MCF 10A (cell line): ENCODE data around the gene NES. TPM values are rescaled to one million over a fixed set of nuclear protein-coding genes. Genes with fewer than 3 reads are reported as not detected.
A peak's percentile ranks its signal among the peaks of the same experiment; 100 is the strongest.

Experiments
- BruUV-seq: library from RNA; stranded (reverse); fragments of 400-500 nt; replicated peaks from 2 replicates; lab custom pipeline; 2021; lab: Mats Ljungman, UMichigan
- CTCF ChIA-PET: fragments of 300-600 bp; sonication (Branson Sonifier 250); formaldehyde crosslinking; extraction: SDS; loops from one replicate; lab custom pipeline; 2021; ENCODE audit warnings: antibody characterized with exemption, inconsistent platforms; lab: Yijun Ruan, JAX
- POLR2A ChIA-PET: fragments of 300-600, 350-650 bp; sonication (Branson Sonifier 250); formaldehyde crosslinking; extraction: SDS; loops from one replicate; lab custom pipeline; 2020; ENCODE audit warnings: antibody characterized with exemption, inconsistent platforms; lab: Yijun Ruan, JAX
- DNase-seq: peaks from one replicate; pipeline ENCODE4 v3.0.0-alpha.2; 2018; ENCODE audit not compliant: unreplicated experiment
- H3K27ac Mint-ChIP-seq: one replicate; pipeline ENCODE4 v1.8.0; 2022; ENCODE audit warnings: mild to moderate bottlenecking, low read depth, mixed read lengths; ENCODE audit not compliant: unreplicated experiment
- H3K27me3 Mint-ChIP-seq: one replicate; pipeline ENCODE4 v1.8.0; 2022; ENCODE audit warnings: mixed read lengths; ENCODE audit not compliant: insufficient read depth, unreplicated experiment
- H3K36me3 Mint-ChIP-seq: one replicate; pipeline ENCODE4 v1.8.0; 2022; ENCODE audit warnings: mild to moderate bottlenecking, moderate library complexity, mixed read lengths; ENCODE audit not compliant: insufficient read depth, unreplicated experiment
- H3K4me1 Mint-ChIP-seq: one replicate; pipeline ENCODE4 v1.8.0; 2022; ENCODE audit warnings: mixed read lengths; ENCODE audit not compliant: insufficient read depth, unreplicated experiment
- H3K4me3 Mint-ChIP-seq: one replicate; pipeline ENCODE4 v1.8.0; 2022; ENCODE audit warnings: mild to moderate bottlenecking, moderate library complexity, mixed read lengths; ENCODE audit not compliant: unreplicated experiment
- H3K9me3 Mint-ChIP-seq: one replicate; pipeline ENCODE4 v1.8.0; 2022; ENCODE audit warnings: mixed read lengths; ENCODE audit not compliant: unreplicated experiment
- intact Hi-C: fragments of 100-400 bp; cut with micrococcal nuclease; formaldehyde crosslinking; loops from 2 replicates; pipeline ENCODE4 v1.14.1; 2022
- total RNA-seq: library from RNA; stranded (reverse); gene quantifications from 2 replicates; pipeline ENCODE4 v1.2.3, GENCODE V29; 2022
- TF ChIP-seq, protein P1 (sequence below): fragments of 200-600 bp; IDR thresholded peaks from one replicate; pipeline ENCODE4 v1.8.0; 2022; ENCODE audit warnings: antibody characterized with exemption, mild to moderate bottlenecking; ENCODE audit not compliant: unreplicated experiment

NES gene
- total RNA-seq, 1 experiment from 2014 or later, result not detected

DNA sequence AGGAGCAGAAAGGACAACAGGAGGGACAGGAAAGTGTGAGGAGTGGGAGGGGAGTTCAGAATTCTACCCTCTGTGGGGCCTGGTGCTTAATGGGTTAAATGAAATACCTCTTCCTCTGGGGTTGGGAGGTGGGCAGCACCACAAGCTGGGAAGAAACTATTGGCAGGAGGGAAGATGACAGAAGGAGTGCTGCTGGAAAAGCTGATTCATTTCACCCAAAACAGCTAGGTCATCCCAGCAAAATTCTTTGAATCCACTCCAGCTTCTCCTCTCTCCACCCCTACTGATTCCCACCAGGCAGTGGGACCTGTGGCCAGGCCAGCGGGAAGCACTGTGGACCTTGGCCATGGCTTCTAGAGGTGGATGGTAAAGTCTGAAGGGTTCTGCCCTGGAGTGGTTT, 22.5 kb downstream of the NES start:
- no peaks in the 10 kb centered on the region for H3K27me3 Mint-ChIP-seq

DNA sequence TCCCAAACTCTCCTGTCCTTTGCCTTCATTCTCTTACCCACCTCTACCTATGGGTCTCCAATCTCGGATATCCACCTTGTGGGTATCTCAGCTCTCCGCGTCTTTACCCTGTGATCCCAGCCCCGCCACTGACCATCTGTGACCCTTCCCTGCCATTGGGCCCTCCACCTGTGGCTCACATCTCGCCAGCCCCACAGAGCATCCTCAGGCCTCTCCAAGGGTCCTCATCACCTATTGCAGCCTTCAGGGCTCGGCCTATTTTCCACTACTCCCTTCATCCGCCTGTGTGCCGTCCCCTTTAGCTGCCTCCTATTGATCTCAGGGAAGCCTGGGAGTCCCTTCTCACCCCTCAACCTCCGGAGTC, 24.2 kb downstream of the NES start:
- TF ChIP-seq, protein P1, sequence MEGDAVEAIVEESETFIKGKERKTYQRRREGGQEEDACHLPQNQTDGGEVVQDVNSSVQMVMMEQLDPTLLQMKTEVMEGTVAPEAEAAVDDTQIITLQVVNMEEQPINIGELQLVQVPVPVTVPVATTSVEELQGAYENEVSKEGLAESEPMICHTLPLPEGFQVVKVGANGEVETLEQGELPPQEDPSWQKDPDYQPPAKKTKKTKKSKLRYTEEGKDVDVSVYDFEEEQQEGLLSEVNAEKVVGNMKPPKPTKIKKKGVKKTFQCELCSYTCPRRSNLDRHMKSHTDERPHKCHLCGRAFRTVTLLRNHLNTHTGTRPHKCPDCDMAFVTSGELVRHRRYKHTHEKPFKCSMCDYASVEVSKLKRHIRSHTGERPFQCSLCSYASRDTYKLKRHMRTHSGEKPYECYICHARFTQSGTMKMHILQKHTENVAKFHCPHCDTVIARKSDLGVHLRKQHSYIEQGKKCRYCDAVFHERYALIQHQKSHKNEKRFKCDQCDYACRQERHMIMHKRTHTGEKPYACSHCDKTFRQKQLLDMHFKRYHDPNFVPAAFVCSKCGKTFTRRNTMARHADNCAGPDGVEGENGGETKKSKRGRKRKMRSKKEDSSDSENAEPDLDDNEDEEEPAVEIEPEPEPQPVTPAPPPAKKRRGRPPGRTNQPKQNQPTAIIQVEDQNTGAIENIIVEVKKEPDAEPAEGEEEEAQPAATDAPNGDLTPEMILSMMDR, result no peak
- H3K27ac Mint-ChIP-seq, result no peak overlapping the region
- peaks cover 9% of the 10 kb centered on the region for H3K4me1 Mint-ChIP-seq
- POLR2A ChIA-PET, result interaction anchor here (0.6 to 1.9 kb wide), 2 partner anchors 8 to 41 kb away, joined by 4 to 6 read pairs; no protein-coding TSS in a partner anchor
- intact Hi-C loops, result no loop called here
- BruUV-seq, result no TSS peak
- H3K27me3 Mint-ChIP-seq, result no peaks in the 10 kb centered on the region
- DNase-seq, result no peak
- no peak overlapping the region for H3K4me3 Mint-ChIP-seq
- H3K36me3 Mint-ChIP-seq, result peaks cover 6% of the 10 kb centered on the region
- no peaks in the 10 kb centered on the region for H3K9me3 Mint-ChIP-seq
- CTCF ChIA-PET, result interaction anchor here (0.7 to 11.5 kb wide), 8 partner anchors 9 to 74 kb away, joined by 3 to 154 read pairs (median 8); no protein-coding TSS in a partner anchor

More for the DNA sequence above, 22.5 kb downstream of the NES start:
- BruUV-seq, result no TSS peak
- H3K4me3 Mint-ChIP-seq, result no peak overlapping the region
- ChIA-PET POLR2A (interaction anchor here (0.7 kb wide), 1 partner anchor 9 kb away, joined by 3 read pairs; no protein-coding TSS in a partner anchor), CTCF (interaction anchor here (0.5 to 13.0 kb wide), 8 partner anchors 11 to 269 kb away, joined by 3 to 552 read pairs (median 7); partner anchors contain the start of genes BCAN, HAPLN2, MEF2D and NES)
- peaks cover 17% of the 10 kb centered on the region for H3K4me1 Mint-ChIP-seq
- no peak overlapping the region for H3K27ac Mint-ChIP-seq
- no peak for DNase-seq
- H3K9me3 Mint-ChIP-seq, result no peaks in the 10 kb centered on the region
- peaks cover 12% of the 10 kb centered on the region for H3K36me3 Mint-ChIP-seq
- intact Hi-C loops, result no loop called here
- TF ChIP-seq, protein P1, result no peak

DNA sequence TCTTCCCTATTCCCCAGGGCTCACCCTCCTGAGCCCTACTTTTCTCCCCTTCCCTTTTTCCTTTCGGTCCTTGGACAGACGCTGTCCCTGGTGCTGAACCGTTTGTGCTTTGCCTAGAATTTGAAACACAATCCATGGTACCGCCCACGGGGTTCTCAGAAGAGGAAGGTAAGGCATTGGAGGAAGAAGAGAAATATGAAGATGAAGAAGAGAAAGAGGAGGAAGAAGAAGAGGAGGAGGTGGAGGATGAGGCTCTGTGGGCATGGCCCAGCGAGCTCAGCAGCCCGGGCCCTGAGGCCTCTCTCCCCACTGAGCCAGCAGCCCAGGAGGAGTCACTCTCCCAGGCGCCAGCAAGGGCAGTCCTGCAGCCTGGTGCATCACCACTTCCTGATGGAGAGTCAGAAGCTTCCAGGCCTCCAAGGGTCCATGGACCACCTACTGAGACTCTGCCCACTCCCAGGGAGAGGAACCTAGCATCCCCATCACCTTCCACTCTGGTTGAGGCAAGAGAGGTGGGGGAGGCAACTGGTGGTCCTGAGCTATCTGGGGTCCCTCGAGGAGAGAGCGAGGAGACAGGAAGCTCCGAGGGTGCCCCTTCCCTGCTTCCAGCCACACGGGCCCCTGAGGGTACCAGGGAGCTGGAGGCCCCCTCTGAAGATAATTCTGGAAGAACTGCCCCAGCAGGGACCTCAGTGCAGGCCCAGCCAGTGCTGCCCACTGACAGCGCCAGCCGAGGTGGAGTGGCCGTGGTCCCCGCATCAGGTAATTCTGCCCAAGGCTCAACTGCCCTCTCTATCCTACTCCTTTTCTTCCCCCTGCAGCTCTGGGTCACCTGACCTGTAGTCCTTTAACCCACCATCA, 24.8 kb downstream of the NES start:
- no peaks in the 10 kb centered on the region for H3K9me3 Mint-ChIP-seq
- H3K4me3 Mint-ChIP-seq, result no peak overlapping the region
- TF ChIP-seq, protein P1, result no peak
- POLR2A ChIA-PET, result interaction anchor here (0.6 to 1.9 kb wide), 2 partner anchors 9 to 42 kb away, joined by 4 to 6 read pairs; no protein-coding TSS in a partner anchor
- CTCF ChIA-PET, result interaction anchor here (0.6 to 11.5 kb wide), 12 partner anchors 7 to 267 kb away, joined by 3 to 154 read pairs (median 5); no protein-coding TSS in a partner anchor
- peaks cover 3% of the 10 kb centered on the region for H3K4me1 Mint-ChIP-seq
- H3K36me3 Mint-ChIP-seq, result peaks cover 1% of the 10 kb centered on the region
- no peaks in the 10 kb centered on the region for H3K27me3 Mint-ChIP-seq
- peak; percentile 66 for DNase-seq
- no peak overlapping the region for H3K27ac Mint-ChIP-seq
- BruUV-seq, result no TSS peak
- intact Hi-C loops, result no loop called here

DNA sequence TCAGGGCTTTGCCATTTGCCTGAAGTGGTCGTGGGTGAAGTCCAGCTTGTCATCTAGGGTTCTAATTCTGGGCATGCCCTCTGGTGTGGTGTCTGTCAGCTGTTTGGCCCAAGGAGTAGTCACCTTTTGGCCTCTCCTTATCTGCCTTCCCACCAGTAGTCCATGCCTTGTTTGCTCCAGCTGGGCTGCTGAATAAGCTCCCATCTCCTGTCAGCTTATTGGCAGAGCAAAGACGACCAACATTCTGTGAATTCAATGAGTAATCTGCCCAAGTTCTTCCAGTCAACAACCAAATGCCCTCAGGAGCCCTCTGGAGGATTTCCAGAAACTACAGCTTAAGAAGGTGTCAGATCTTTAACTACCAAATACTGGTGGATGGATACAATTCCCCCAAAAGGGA, 28.3 kb downstream of the NES start:
- Mint-ChIP-seq H3K27ac (no peak overlapping the region), H3K4me1 (no peaks in the 10 kb centered on the region), H3K36me3 (no peaks in the 10 kb centered on the region), H3K27me3 (no peaks in the 10 kb centered on the region), H3K9me3 (no peaks in the 10 kb centered on the region), H3K4me3 (no peak overlapping the region)
- ChIA-PET CTCF (interaction anchor here (0.5 to 11.5 kb wide), 20 partner anchors 10 to 265 kb away, joined by 3 to 154 read pairs (median 4); no protein-coding TSS in a partner anchor), POLR2A (interaction anchor here (0.7 to 2.0 kb wide), 5 partner anchors 9 to 77 kb away, joined by 3 to 6 read pairs (median 4); no protein-coding TSS in a partner anchor)
- intact Hi-C loops, result no loop called here
- BruUV-seq, result no TSS peak
- peak; percentile 43 for DNase-seq
- TF ChIP-seq, protein P1, result no peak
